Left ventricle myocardium superior (tissue), 1 donor: ENCODE data around the gene TTLL9. TPM values are rescaled to one million over a fixed set of nuclear protein-coding genes. Genes with fewer than 3 reads are reported as not detected.

Experiments used
- ATAC-seq: fragments of 200-7000 bp; cut with Tn5 transposase; one replicate; pipeline ENCODE4 v1.9.1; 2020; ENCODE audit warnings: mild to moderate bottlenecking, moderate library complexity
- DNase-seq: peaks from one replicate; pipeline ENCODE4 v3.0.0-alpha.2; 2020
- intact Hi-C: fragments of 100-400 bp; cut with micrococcal nuclease; formaldehyde crosslinking; loops from one replicate; pipeline ENCODE4 v1.11.0; 2022
- total RNA-seq: library from RNA; stranded (reverse); fragmentation: NEBNext Ultra II Directional; extraction: Animal tissue kit (Norgen Biotek cat#: 25700); gene quantifications from one replicate; pipeline ENCODE4 v1.2.1, GENCODE V29; 2021
- donor health status: DM: no; HTN: yes; CAD: no; lungs with severe emphysema.

The TTLL9 gene
- total RNA-seq, 1 donor from 2014 or later, result not detected

DNA sequence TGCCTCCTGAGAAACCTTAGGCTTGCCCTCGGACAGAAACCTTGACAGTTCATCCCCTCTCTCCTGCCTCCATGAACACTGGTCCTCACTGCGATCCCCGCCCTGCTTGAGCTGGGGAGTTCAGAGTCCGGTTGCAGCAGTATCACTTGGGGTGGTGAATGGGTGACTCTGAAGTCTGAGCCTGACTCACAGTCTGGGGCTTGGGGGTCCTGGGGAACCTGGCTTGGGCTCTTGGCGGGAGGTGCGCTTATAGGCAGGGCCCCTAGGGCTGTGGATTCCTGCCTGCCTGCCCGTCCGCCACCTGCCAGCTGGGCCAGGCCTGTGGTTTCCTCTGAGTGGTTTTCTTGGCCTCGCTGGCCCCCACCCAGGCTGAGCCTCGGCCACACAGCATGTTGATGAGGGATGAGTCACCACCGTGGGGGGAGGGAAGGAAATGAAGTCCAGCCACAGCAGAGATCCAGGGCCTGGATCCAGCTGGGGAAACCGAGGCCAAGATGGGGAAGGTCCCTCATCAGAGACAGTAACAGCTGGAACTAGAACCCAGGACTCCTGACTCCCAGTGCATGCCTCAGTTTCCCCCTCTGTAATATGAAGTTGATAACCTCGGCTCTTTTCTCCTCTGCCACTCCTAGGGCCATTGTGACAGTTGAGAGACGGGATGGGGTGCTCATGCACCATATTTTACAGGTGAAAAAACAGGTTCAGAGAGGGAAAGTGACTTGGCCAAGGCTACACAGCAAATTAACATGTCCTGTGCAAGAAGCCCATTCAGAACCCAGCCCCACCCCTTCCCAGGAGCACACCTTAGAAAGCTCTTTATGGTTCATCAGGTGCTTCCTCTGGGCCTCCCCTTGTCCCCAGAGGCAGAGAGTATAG, 34.2 kb upstream of the TTLL9 start:
- peak; percentile 86 for DNase-seq
- intact Hi-C loops, result no loop called here
- peak; percentile 85 for ATAC-seq

GRCh38 chr20:31836853-31837608, 33.4 kb upstream of the TTLL9 start:
- peak; percentile 20 for ATAC-seq
- intact Hi-C loops, result no loop called here

GRCh38 chr20:31837896-31838397, 32.5 kb upstream of the TTLL9 start:
- ATAC-seq (no peak), DNase-seq (no peak)
- intact Hi-C loops, result no loop called here

More at GRCh38 chr20:31836853-31837608, 33.4 kb upstream of the TTLL9 start:
- DNase-seq, result no peak

DNA sequence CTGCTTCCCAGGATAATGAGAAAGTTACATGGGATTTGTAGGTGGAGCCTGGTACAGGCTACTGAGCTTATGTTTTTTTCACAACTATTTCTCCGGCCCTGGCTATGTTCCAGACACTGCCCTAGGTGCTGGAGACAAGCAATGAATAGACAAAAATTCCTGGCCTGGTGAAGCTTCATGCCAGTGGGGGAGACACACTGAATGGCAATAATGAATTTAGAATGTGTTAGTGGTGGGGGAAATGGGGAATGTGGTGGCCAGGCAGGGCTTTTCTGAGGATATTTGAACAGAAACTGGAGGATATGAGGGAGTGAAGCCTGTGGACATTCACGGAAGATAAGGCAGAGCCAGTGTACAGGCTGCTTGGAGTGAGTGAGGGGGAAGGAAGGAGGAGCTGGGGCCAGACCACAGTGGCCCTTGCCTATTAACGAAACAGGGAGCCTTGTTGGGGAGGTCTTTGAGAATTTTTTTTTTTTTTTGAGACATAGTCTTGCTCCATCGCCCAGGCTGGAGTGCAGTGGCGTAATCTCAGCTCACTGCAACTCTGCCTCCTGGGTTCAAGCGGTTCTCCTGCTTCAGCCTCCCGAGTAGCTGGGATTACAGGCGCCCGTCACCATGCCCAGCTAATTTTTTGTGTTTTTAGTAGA, 31.7 kb upstream of the TTLL9 start:
- DNase-seq (no peak), ATAC-seq (no peak)
- intact Hi-C loops, result no loop called here

DNA sequence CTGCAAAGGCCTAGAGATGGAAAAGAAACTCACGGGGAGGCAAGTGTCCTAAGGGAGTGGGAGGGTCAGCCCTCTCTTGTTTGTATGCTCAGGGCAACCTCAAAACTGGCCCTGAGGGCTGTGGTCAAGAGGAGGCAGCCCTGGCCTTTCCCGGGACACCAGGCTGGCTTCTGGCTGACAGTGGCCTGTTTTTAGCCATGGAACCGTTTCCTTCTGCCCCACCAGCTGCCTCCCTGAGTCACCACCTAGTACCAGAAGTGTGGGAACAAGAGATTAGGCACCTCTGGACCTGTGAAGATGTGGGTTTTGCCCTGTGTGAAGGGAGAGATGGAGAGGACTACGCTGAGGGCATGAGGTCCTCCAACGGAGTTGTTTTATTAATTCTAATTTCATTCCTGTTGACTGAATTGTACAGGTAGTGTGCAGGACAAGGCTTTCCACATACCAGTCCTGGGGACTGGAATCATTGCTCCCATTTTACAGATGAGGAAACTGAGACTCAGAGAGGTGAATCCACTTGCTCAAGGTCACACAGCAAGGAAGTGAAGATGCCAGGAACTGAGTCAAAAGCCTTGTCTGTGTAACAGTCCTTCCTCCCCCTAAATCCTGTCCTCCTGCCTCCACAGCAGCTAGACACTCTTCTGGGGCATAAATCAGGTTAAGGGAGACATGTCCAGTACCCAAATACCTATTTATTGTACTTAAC, 30.5 kb upstream of the TTLL9 start:
- no peak for DNase-seq
- ATAC-seq, result no peak
- intact Hi-C loops, result no loop called here

DNA sequence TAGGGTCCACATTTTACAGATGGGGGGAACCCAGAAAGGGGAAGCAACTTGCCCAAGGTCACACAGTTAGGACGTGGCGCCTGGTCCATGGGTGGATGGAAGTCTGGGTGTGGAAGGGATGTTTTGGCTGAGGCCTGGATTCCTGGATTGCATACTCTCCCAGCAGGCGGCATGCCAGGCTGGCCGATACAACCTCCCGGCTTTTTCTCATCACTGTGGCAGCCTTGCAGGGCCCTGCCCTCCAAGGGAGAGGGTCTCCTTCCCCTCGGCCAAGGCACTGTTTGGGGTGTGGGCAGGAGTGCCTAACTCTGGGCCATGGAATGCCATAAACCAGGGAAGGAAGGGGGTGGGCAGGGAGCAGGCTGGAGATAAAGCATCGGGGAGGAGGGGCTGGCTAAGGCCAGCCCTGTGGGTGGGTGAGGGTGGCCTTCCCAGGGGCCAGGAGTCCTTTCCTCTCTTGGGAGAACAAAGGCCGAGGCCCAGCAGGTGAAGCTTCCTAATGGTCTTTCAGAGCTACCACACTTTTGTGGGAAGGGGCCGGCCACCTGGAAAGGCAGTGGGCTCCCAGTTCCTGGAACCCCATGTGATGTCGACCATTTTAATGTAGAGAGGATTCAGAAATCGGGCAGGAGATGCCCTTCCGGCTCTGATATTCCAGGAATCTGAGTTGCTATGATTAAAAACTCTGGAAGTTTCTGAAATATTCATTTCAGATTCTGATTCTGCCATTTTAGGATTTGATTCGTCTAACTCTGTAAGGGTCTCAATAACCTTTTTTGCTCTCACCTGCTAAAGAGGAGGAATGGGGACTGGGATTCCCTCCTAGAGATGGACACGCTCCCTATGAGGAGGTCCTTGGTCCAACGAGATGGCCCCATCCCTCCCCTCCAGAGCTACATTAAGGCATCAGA, 29.3 kb upstream of the TTLL9 start:
- no peak for ATAC-seq
- intact Hi-C loops, result no loop called here
- DNase-seq, result no peak

DNA sequence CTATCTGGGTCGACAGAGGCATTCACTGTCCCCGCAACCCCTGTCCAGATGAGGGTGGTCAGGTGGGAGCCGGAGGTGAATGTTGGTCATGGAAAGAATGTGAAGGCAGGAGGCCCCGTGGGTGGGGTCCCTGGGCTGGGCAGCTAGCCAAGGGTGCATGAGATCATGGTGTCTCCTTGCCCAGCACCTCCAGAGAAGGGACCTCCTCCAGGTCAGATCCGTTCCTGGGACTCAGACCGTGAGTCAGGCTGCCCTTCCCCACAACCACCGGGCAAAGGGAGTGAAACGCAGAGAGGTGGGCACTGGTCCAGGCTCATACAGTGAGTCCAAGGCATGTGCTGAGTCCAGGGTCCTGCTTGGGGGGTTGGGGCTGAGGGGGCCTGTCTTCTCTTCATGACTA, 28.5 kb upstream of the TTLL9 start:
- no peak for ATAC-seq
- intact Hi-C loops, result no loop called here
- no peak for DNase-seq

DNA sequence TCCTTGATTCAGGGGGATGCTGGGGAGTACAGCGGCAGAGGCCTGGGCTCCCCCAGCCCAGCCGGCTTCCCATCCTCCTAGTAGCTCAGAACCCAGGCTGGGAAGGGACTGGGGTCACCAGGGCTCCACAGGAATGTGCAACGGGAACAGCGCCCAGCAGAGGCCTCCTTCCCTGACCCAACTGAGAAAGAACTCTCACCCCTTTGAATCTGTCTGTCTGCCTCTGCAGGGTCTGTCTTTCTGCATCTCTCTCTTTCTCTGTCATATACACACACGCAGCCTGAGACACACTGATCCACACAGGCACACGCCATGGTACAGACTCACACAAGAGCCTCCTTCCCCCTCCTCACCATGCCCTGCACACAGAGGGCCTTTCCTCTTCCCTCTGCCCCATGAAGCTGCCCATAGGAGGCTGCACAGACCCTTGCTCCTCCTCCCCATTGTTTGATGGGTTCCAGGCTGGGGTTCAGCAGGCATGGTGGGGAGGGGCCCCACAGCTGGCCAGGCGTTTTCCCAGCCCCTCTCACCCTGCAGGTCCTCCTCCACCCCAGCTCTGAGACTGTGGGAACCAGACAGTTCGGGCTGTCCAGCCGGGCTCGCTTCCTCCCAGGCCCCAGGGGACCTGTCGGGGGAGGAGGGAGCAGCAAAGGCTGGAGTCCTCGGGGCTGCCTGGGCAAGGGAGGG, 27.8 kb upstream of the TTLL9 start:
- intact Hi-C loops, result no loop called here
- peak; percentile 80 for ATAC-seq
- peak; percentile 79 for DNase-seq

- intact Hi-C loops, result no loop called here
Observed at GRCh38 chr20:31843288-31843687, 27.1 kb upstream of the TTLL9 start.

DNA sequence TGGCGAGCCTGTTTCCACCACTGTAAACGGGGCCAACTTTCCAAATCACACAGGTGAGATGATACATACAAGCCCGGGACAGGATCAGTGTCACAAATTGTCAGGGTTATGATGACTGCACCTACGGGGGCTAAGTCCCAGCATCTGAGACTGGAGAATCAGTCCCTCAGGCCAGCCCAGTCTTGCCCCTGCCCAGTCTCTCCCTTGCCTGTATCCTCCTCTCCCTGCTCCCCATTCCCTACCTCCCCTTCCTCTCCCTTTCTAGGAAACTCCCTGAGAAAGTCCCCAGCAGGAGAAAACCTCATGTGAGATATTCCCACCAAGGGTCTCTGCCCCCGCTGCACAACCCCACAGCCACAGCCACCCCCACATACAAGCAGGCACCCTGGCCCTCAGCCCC, 26.6 kb upstream of the TTLL9 start:
- no peak for DNase-seq
- intact Hi-C loops, result no loop called here

More at GRCh38 chr20:31843288-31843687, 27.1 kb upstream of the TTLL9 start:
- no peak for ATAC-seq
- DNase-seq, result no peak

GRCh38 chr20:31844737-31845299, 25.6 kb upstream of the TTLL9 start:
- intact Hi-C loops, result no loop called here
- DNase-seq (no peak), ATAC-seq (no peak)

More for the DNA sequence above, 26.6 kb upstream of the TTLL9 start:
- ATAC-seq, result no peak

DNA sequence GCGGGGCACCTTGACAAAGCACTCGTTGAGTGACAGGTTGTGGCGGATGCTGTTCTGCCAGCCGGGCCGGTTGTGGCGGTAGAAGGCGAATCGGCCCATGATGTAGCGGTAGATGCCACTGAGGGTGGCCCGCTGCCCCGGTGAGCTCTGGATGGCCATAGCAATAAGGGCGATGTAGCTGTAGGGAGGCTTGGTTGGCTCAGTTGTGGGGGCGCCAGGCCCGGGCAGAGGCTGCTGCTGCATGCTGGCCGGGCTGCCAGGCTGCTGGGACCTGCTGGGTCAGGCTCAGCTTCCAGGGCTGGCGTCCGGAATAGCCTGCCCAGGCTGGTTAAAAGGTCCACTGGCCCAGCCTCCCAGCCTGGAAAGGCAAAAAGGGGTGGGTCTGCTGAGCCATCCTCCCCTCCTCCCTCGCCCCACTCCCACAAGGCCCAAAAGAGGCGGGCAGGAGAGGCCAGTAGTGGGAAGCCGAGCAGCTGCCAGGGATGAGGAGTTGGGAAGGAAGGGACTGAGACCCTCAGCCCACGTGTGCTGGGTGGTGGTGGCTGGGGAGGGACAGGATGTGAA, 25.1 kb upstream of the TTLL9 start, which contains the start of gene FOXS1:
Gene FOXS1, minus strand, starts transcription at position 305 of the 564 bp plus-strand sequence. Its CDS starts 62 bp downstream, at position 243.
- ATAC-seq (peak; percentile 78), DNase-seq (peak; percentile 70)
- intact Hi-C loops, result no loop called here

DNA sequence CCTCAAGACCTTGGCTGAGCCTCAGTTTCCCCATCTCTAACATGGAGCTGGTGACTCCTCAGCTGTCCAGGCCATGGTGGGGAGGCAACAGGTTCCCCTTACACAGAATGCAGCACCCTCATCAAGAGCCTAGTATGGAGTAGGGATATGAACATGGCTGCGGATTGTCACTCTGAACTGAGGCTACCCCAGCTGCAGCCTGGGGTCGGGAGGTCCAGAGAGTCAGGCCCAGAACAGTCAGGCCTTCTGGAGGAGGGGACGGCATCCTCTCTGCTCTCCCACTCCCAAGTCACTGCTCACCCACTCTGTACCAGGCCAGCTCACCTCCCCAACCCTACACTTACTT, 23.7 kb upstream of the TTLL9 start:
- no peak for DNase-seq
- ATAC-seq, result no peak
- intact Hi-C loops, result no loop called here

DNA sequence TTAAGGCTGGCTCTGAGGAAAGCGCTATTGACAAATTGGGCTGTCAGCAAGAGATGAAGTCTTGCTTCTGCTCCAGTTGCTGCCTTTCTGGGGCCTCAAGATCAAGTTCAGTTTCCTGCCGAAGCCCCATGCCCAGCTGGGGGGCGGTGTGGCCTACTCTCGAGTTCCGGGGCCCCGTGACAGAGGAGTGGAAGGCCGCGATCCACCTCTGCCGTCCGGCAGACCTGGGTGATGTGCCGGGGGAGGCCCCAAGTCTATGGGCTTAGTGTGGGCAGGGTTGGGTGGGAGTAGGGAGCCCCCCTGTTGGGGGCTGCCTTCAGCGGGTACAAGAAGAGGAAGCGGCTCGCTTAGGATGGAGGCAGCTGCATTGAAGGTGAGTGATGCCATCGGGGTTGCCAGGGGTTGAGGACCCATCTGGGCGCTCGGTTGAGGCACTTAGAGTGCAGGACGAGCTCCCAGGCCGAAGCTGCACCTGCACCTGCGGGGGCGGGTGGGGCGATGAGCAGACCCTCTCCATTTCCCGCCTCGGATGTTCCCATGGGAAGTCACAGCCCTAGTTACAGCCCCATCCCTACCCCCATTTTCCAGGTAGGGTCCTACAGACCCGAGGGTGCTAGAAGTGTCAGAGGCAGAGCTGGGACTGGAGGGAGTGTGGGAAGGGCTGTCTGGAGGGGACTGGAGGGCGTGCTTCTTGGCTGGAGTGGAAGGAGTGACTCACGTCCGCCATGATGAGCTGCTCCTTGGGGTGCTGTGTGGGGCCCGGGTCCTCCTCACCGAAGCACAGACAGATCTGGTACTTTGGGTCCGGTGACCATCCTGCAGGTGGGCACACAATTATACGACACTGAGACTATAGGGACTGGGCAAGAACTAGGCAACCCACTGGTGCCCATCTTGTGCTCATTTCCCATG, 22.1 kb upstream of the TTLL9 start:
- no peak for DNase-seq
- no peak for ATAC-seq
- intact Hi-C loops, result no loop called here

DNA sequence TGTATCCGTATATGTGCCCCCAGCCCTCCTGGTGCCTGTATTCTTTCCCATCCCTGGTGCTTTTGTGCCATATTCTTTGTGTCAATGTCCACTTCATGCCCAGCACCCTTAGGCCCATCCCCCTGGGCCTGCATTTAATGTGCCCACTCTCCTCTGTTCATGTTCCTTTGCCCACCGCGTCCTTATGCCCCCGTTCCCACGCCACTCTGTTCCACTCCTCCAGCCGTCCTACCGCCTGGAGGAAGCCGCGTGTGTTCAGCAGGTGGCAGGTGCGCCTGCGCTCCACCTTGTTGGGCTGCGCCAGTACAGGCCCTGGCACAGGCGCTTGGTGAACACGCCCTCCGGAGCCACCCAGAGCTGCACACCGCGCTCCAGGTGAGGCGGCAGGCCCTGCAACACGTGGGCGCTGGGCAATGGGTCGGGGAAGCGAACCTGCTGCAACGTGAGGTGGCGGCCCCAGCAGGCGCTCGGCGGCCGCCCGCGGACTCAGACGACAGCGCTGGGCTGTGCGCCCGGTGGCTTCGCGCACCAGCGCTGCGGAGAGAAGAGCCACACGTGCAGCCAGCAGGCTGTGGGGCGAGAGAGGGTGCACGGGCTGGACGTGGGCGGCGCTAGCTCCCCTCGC, 21.0 kb upstream of the TTLL9 start:
- intact Hi-C loops, result no loop called here
- DNase-seq, result no peak

More for the DNA sequence above, 21.0 kb upstream of the TTLL9 start:
- ATAC-seq, result no peak
